Body of pancreas (tissue), 4 donors: Measurements from ENCODE around the gene KLHL12.

ENCODE experiments used
- CTCF ChIP-seq, 7 experiments: fragments of 450-650 bp in 4 of 7; fragments of 200-600 bp in 3 of 7; sonication (generic) in 3 of 7; IDR thresholded peaks; one replicate each; pipeline ENCODE4 v1.5.1; 2016 to 2019; ENCODE audit warnings: antibody characterized with exemption in 7 of 7
- POLR2A ChIP-seq, 3 donors: fragments of 450-650 bp; IDR thresholded peaks; one replicate each; pipeline ENCODE4 v1.6.1; 2016; ENCODE audit warnings: antibody characterized with exemption in 3 of 3, mild to moderate bottlenecking in 2 of 3

GRCh38 chr1:202915146-202915545, 11.9 kb downstream of the KLHL12 start:
- TF ChIP-seq CTCF (IDR thresholded peaks at IDR 0.05) (no peak), POLR2A (IDR thresholded peaks at IDR 0.05) (no peak)
